Measurements from ENCODE around the gene SEPTIN5.
"Not testable (repeated sequence)": the region's sequence is repeated elsewhere in the genome, so short reads cannot be mapped to it uniquely, and the experiment has no call there.

The SEPTIN5 gene

GRCh38 chr22:19720150-19720827, 6.0 kb downstream of the SEPTIN5 start:
- no peak for DNase-seq (ENCODE audit: low read depth)

GRCh38 chr22:19720999-19721329, 6.7 kb downstream of the SEPTIN5 start:
- DNase-seq (ENCODE audit: low read depth): no peak

- no peak for DNase-seq (ENCODE audit: low read depth)
Observed at GRCh38 chr22:19721330-19722177, 7.3 kb downstream of the SEPTIN5 start.

GRCh38 chr22:19722178-19722981, 8.1 kb downstream of the SEPTIN5 start:
- DNase-seq (ENCODE audit: low read depth): no peak

GRCh38 chr22:19722982-19723231, 8.6 kb downstream of the SEPTIN5 start:
- no peak for DNase-seq (ENCODE audit: low read depth)

- DNase-seq (ENCODE audit: low read depth): no peak
Observed at GRCh38 chr22:19723232-19723982, 9.1 kb downstream of the SEPTIN5 start, which contains the start of gene GP1BB. GP1BB (plus strand) TSS chr22:19723539; CDS start chr22:19723570, 31 bp downstream.

- DNase-seq (ENCODE audit: low read depth): peak; percentile 21
Observed at GRCh38 chr22:19723983-19724827, 9.9 kb downstream of the SEPTIN5 start.

- DNase-seq (ENCODE audit: low read depth): no peak
Observed at GRCh38 chr22:19724927-19725661, 10.8 kb downstream of the SEPTIN5 start.

- DNase-seq (ENCODE audit: low read depth): not testable (repeated sequence)
Observed at GRCh38 chr22:19726064-19726788, 11.9 kb downstream of the SEPTIN5 start.

GRCh38 chr22:19727310-19728150, 13.2 kb downstream of the SEPTIN5 start:
- DNase-seq (ENCODE audit: low read depth): no peak

- no peak for DNase-seq (ENCODE audit: low read depth)
Observed at GRCh38 chr22:19728271-19728670, 14.0 kb downstream of the SEPTIN5 start.

GRCh38 chr22:19728836-19729235, 14.5 kb downstream of the SEPTIN5 start:
- no peak for DNase-seq (ENCODE audit: low read depth)

GRCh38 chr22:19729507-19729906, 15.2 kb downstream of the SEPTIN5 start:
- DNase-seq (ENCODE audit: low read depth): no peak

GRCh38 chr22:19730198-19730597, 15.9 kb downstream of the SEPTIN5 start:
- DNase-seq (ENCODE audit: low read depth): no peak

GRCh38 chr22:19730655-19731360, 16.5 kb downstream of the SEPTIN5 start:
- peak; percentile 76 for DNase-seq (ENCODE audit: low read depth)

- DNase-seq (ENCODE audit: low read depth): no peak
Observed at GRCh38 chr22:19731361-19732135, 17.2 kb downstream of the SEPTIN5 start.

- DNase-seq (ENCODE audit: low read depth): no peak
Observed at GRCh38 chr22:19732403-19733113, 18.3 kb downstream of the SEPTIN5 start.

All from stimulated activated CD8-positive, alpha-beta memory T cell treated with anti-CD3 and anti-CD28 coated beads, Interleukin-4, amount 100 ng/mL, for 24 hours (primary cell).